Hematopoietic multipotent progenitor cell treated with erythropoietin and hydrocortisone succinate and interleukin-3 and kit ligand, for 4 days (in vitro differentiated cells): Measurements from ENCODE around the gene ZNF444.
"Not testable (repeated sequence)": the region's sequence is repeated elsewhere in the genome, so short reads cannot be mapped to it uniquely, and the experiment has no call there.

Source experiments
- DNase-seq: peaks from one replicate; pipeline ENCODE4 v3.0.0-alpha.2; 2015

The ZNF444 gene

DNA sequence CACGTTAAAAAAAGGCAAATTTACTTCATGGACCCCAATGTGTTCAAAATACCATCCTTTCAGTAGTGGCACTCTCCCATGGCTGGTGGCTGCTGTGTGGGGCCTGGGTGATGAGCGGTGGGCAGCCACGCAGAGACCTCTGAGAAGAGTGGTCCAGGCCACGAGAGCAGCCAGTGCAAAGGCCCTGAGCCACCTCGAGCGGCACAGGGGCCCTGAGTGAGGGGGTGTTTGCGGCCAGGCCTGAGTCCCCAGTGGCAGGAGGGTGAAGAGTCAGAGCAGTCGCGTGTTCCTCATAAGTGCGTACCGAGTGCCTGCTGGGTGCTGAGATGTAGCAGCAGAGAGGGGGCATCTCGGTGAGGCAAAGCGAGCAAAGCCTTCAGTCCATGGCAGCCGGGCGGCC is 7.0 kb downstream of the ZNF444 start:
- DNase-seq: no peak

- DNase-seq: not testable (repeated sequence)
These were observed 8.0 kb downstream of the ZNF444 start for GRCh38 chr19:56148955-56149655.

GRCh38 chr19:56149656-56150038 is 8.6 kb downstream of the ZNF444 start:
- no peak for DNase-seq

DNA sequence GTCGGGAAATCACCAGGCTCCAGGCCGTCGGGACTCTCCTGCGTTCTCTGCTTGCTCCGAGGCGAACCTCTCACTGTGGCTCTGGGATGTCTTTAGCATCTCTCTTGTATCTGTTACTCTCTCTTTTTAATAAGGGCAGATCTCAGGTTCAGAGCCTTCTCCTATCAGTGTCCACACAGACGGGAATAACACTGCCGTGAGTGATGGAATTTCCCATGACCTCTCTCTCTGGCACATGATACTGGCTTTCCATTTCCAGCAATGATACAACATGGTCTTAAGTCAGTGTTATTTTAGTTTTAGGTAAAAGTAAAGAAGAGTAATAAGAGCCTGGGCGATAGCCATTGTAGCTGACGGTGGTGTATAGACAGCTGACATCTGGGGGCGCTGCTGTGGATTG is 9.3 kb downstream of the ZNF444 start:
- DNase-seq: no peak

- DNase-seq: no peak
These were observed 11.6 kb downstream of the ZNF444 start for GRCh38 chr19:56152644-56153043.

DNA sequence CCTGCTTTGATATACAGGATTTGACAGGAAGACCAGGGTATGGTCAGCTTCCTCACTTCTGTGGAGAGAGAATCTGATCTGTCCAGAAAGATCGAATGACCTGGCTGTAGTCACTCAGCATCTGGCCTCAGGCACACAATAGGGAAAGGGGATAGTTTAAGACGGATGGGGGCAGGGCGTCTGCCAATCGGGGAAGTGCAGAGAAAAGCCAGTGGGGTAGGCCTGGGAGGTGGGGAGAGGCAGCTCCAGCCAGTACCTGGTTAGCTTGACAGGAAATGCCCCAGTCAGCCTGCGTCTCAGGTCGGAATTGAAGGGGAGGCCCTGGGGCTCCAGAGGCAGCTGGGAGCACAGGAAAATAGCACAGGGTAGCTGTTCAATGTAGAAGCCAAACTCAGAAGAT is 12.4 kb downstream of the ZNF444 start:
- no peak for DNase-seq

- peak; percentile 55 for DNase-seq
These were observed 14.1 kb downstream of the ZNF444 start for GRCh38 chr19:56155124-56155687.

GRCh38 chr19:56156768-56157167 is 15.7 kb downstream of the ZNF444 start:
- DNase-seq: no peak

- DNase-seq: no peak
These were observed 17.2 kb downstream of the ZNF444 start for GRCh38 chr19:56158170-56158757.

- DNase-seq: no peak
These were observed 18.0 kb downstream of the ZNF444 start for GRCh38 chr19:56159009-56159559.

DNA sequence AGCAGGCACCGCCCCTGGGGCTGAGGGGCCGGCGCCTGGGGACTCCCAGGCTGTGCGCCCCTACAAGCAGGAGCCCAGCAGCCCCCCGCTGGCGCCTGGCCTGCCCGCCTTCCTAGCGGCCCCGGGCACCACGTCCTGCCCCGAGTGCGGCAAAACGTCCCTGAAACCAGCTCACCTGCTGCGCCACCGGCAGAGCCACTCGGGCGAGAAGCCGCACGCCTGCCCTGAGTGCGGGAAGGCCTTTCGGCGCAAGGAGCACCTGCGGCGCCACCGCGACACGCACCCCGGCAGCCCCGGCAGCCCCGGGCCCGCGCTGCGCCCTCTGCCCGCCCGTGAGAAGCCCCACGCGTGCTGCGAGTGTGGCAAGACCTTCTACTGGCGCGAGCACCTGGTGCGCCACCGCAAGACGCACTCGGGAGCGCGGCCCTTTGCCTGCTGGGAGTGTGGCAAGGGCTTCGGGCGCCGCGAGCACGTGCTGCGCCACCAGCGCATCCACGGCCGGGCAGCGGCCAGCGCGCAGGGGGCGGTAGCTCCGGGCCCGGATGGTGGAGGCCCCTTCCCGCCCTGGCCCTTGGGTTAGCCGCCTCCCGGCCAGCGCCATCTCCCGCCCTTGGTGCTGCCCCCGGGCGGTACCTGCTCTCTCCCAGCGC is 18.7 kb downstream of the ZNF444 start:
- no peak for DNase-seq

DNA sequence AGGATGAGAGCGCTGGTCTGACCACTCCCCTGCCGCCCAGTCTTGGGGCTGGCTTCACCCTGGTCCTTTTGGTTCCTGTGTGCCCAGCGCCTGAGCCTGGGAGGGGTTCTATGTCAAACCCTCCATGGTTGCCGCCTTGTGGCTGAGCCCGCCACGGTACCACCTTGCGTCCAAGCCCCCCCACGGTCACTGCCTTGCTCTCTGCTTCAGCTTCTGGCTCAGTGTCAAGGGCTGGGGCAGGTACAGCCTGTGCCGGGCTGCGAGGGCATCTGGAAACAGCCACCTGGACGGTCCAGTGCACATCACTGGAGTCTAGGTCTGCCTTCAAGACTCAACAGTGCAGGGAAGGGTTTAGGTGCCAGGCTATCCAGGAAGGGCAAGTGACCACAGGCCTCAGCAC is 20.4 kb downstream of the ZNF444 start:
- no peak for DNase-seq

GRCh38 chr19:56162258-56162657 is 21.2 kb downstream of the ZNF444 start:
- peak; percentile 75 for DNase-seq

- DNase-seq: no peak
These were observed 22.0 kb downstream of the ZNF444 start for GRCh38 chr19:56163097-56163496.

DNA sequence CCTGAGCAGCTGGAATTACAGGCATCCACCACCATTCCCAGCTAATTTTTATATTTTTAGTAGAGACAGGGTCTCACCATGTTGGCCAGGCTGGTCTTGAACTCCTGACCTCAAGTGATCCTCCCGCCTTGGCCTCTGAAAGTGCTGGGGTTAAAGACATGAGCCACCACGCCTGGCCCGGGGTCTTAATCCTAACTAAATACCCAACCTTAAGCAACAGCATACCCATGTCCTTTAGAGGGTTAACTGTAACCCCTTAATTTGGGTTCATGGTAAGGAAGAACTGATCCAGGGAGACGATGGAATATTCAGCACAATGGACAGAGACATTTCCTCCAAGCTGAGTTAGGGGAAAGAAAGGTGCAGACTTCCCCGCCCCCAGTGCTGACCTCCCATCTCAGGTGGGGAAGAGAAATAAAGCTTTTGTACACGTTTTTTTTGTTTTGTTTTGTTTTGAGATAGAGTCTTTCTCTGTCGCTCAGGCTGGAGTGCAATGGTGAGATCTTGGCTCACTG is 26.0 kb downstream of the ZNF444 start:
- DNase-seq: peak; percentile 45

DNA sequence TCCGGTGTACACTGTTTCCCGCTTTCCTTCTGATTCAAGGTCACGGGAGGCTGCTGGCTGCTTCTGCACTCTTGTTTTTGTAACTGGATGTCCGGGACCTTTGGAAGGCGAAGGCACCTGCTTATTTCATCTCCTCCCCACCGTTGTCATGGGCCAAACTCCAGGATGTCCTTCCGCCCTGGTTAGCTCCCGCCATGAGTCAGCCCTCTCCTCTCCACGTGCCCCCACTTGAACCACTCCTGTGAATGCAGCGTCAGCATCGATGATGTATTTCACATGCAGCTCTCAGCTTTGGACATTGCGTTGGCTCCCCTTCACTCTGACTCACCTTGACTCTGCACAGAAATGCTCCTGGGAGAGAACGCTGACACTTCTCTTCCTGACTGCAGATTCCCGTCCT is 29.2 kb downstream of the ZNF444 start:
- DNase-seq: no peak

- no peak for DNase-seq
These were observed 33.0 kb downstream of the ZNF444 start for GRCh38 chr19:56174086-56174485.

- DNase-seq: no peak
These were observed 33.5 kb downstream of the ZNF444 start for GRCh38 chr19:56174550-56174949.

GRCh38 chr19:56175861-56176307 is 34.8 kb downstream of the ZNF444 start, which contains the start of gene GALP:
Gene GALP, plus strand, starts transcription at chr19:56176008. Its CDS starts 1,101 bp downstream, at chr19:56177109.
- DNase-seq: not testable (repeated sequence)

DNA sequence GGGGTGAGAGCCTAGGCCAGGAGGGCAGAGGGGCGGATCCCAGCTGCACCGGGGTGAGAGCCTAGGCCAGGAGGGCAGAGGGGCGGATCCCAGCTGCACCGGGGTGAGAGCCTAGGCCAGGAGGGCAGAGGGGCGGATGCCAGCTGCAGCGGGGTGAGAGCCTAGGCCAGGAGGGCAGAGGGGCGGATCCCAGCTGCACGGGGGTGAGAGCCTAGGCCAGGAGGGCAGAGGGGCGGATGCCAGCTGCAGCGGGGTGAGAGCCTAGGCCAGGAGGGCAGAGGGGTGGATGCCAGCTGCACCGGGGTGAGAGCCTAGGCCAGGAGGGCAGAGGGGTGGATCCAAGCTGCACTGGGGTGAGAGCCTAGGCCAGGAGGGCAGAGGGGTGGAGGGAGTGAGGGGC is 35.2 kb downstream of the ZNF444 start:
- DNase-seq: not testable (repeated sequence)

DNA sequence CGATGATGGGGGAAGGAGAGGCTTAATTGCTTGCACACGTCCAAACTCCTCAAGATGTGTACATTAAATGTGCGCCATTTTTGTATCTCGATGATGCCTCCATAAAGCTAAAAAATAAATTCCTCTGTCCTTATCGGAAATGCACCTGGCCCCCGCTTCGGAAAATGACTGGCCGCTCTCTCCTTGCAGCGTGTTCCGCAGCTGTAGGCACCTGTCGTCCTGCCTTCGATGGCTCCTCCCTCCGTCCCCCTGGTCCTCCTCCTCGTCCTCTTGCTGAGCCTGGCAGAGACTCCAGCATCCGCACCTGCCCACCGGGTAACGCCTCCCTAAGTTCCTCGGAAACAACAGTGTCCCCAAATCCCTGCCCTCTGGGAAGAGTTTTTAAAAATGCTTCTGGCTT is 35.8 kb downstream of the ZNF444 start:
- no peak for DNase-seq

DNA sequence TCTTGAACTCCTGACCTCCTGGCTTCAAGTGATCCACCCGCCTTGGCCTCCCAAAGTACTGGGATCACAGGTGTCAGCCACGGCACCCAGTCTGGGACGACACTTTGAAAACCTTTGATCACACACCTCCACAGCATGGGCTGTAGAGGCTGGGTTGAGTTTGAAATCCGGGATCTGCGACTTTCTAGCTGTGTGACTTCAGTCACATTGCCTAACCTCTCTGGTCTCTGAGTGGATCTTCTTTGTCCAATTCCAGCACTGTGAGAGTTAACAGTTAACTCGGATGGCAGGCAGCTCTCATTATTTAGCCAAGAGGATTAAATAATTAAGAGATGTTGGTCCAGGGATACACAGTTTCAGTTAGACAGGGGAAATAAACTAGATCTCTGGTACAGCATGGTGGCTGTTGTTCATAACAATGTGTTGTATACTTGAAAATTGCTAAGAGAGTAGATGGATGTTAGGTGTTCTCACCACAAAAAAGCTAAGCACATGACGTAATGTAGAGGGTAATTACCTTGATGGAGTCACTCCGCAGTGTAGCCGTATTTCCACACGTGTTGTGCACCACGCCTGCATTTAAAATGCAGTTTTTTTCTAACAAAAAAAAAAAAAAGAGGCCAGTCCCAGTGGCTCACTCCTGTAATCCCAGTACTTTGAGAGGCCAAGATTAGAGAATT is 36.6 kb downstream of the ZNF444 start:
- no peak for DNase-seq

DNA sequence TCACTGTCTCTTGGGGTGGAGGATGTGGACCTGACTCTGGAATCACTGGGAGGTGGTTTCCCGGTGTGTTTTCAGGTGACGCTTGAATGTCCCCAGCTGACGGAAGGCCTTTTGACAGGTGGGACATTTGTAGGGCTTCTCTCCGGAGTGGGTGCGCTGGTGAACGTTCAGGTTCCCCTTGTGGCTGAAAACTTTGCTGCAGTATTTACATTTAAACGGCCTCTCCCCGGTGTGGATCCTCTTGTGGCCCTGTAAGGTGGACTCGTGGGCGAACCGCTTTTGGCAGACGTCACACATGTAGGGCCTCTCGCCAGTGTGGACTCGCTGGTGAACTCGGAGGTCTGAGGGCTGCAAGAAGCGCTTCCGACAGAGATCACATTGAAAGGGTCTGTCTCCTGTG is 48.7 kb downstream of the ZNF444 start:
- DNase-seq: no peak
